Posterior vena cava (tissue), 2 donors: ENCODE data around the gene ECPAS. TPM values are rescaled to one million over a fixed set of nuclear protein-coding genes. Genes with fewer than 3 reads are reported as not detected.
"Not testable (repeated sequence)": the region's sequence is repeated elsewhere in the genome, so short reads cannot be mapped to it uniquely, and the experiment has no call there.

ENCODE experiments used
- DNase-seq: peaks from one replicate; pipeline ENCODE4 v3.0.0-alpha.2; 2020; ENCODE audit warnings: low spot score
- intact Hi-C, 2 donors: fragments of 100-400 bp; cut with DNase I; formaldehyde crosslinking; loops; one replicate each; pipeline versions ENCODE4 v1.14.1 to v1.14.2; 2022 to 2023
- total RNA-seq, 2 donors: library from RNA; stranded (reverse); fragmentation: NEBNext Ultra II Directional; extraction: Animal tissue kit (Norgen Biotek cat#: 25700); gene quantifications; one replicate each; pipeline ENCODE4 v1.2.1, GENCODE V29; 2021
- donor health status: DM: yes; HTN: yes; CAD: no.
- donor health status: DM: yes; HTN: yes; CAD: no.

Gene ECPAS
- total RNA-seq, 2 donors from 2014 or later = 72.0 to 96.6 TPM

DNA sequence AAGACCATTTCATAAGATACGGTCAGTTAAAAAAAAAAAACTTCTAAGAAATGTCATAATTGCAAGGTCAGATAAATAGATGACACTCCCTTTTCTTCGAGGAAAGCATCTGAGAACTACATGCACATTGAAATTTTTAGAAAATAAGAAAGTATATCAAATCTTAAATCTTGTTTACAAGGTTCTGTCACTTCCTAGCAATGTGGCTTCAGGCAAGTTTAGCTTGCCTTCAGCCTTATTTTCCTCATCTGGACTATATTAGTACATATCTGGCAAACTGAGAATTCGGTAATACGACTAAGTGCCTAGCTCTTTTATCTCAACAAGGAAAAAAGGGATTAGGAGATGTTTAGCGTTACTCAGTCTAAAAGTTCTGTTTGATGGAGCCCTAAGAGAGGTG, 121.7 kb downstream of the ECPAS start:
- no peak for DNase-seq
- intact Hi-C loops = no loop called here

DNA sequence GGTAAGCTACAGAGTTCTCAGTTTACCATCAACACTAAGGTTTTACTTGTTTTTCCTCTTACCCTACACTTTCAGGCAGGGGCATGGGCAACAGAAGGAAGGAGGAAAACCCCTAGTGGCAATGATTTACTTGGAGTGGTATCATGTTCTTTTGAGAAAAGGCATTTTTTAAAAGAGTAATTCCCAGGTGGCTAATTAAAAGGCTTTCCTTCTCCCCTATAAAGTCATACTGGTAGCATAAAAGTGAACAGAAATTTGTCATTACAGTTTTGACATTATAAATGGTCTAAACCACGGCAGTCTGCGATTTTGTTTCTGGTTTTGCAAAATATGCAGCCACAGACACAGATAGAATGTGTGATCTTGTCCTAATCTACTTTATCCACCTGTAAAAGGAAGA, 123.3 kb downstream of the ECPAS start:
- intact Hi-C loops = no loop called here
- DNase-seq = no peak

DNA sequence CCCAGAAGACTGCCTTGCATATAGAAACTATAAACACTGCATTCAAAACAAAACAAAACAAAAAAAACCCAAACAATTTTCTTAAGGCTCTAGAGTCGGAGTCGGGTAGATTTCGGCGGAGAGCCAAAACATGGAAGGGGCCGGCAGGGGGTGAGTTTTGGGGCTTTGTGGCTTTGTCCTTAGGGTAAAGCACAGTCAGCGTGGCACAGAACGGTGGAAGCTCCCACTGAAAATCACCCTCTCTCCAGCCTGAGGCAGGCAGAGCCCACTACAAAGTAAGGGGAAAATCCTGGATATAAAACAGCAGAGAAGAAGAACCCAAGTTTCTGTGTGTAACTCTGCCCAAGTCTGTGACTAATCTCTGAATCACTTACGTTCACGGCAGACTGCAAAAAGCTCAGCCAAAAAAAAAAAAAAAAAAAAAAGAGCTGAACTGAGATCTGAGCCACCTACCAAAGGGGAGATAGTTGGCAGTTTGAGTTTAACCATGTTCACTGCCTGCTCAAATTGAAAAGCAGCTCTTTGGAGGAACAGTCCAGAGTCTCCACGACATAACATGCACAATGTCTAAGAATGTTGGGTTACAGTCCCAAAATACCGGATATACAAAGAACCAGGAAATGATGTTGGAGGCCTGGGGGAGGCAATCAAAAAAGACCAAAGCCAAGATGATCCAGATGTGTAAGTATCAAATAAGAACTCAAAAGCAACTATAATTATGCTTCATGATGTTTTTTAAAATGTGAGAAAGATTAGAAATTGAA, 127.5 kb downstream of the ECPAS start:
- intact Hi-C loops = no loop called here

DNA sequence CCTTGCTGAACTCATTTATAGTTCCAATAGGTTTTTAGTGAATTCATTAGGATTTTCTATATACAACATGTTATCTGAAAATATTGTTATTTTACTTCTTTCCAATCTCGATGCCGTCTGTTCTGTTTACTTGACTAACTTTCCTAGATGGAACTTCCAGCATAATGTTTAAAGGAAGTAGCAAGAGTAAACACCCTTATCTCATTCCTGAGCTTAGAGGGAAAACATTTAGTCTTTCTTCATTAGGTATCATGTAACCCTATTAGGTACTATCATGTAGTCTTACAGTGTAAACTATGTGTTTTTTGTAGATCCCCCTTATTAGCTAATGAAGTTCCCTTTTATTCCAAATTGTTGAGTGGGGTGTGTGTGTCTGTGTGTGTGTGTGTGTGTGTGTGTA, 131.6 kb downstream of the ECPAS start:
- DNase-seq = no peak
- intact Hi-C loops = no loop called here

More for the DNA sequence above, 127.5 kb downstream of the ECPAS start:
- no peak for DNase-seq

DNA sequence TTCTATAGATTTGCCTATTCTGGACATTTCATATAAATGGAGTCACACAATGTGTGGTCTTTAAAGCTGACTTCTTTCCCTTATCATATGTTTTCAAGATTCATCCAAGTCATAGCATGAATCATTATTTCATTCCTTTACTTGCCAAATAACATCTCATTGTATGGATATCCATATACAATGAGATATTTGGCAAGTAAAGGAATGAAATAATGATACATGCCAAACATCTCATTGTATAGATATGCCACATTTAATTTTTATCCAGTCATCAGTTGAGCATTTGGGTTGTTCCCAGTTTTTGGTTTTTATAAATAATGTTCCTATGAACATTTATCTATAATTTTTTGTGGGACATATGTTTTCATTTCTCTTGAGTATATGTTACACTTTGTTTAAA, 133.6 kb downstream of the ECPAS start:
- no peak for DNase-seq
- intact Hi-C loops = no loop called here

DNA sequence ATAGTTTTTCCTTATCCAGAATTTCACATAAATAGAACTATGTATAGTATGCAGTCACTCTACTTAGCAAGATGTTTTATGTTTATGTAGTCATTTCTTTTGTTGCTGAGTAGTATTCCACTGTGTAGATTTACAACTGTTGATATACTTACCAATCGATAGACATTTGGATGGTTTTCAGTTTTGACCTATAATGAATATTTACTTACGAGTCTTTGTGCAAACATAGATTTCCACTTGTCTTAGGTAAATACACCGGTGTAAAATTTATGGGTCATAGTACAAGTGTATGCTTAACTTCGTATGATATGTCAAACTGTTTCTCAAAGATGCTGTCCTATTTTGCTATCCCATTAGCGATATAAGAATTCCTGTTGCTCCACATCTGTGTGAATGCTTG, 134.4 kb downstream of the ECPAS start:
- DNase-seq = no peak
- intact Hi-C loops = no loop called here

DNA sequence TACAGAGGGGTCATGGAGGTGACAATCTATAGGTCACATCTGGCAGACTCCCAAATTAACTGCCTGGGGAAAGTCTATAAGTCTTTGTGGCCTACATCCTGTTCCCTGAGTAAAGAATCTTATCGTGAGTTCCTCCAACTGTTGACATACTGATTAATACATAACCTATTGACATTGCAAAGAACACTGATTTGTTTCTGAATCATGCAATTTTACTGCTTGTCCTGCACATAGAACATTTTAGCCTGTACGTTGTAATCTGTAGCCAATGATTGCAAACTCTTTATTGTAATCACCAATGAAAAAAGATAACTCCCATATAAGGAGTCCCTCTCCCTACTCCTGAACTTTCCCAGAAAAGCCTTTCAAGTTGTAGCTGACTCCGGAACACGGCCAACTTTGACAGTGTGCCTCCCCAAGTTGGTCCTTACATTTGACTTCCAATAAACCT, 135.3 kb downstream of the ECPAS start:
- no peak for DNase-seq
- intact Hi-C loops = no loop called here

DNA sequence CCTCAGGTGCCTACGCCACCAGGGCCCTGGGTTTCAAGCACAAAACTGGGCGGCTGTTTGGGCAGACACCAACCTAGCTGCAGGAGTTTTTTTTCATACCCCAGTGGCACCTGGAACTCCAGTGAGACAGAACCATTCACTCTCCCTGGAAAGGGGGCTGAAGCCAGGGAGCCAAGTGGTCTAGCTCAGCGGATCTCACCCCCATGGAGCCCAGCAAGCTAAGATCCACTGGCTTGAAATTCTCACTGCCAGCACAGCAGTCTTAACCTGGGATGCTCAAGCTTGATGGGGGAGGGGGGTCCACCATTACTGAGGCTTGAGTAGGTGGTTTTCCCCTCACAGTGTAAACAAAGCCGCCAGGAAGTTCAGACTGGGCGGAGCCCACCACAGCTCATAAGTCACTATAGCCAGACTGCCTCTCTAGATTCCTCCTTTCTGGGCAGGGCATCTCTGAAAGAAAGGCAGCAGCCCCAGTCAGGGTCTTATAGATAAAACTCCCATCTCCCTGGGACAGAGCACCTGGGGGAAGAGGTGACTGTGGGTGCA, 149.8 kb downstream of the ECPAS start:
- DNase-seq, intact Hi-C loops: not testable (repeated sequence)

DNA sequence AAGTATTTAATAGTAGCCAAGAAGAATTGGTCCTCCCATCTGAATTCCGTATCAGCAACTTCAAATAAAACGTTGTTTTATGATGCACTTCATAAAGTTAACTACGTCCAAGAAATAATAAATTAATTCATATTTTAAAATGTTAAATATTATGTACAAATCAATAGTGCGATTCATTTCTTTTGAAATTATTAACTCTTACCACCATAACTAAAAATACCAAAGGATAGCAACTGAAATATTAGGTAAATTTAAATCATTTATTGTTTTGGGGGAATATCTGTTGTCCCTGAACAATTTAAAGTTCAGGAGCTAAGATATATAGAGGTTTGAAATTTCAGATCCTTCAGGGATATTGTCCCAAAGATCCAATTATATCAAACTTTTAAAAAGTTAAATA, 154.1 kb downstream of the ECPAS start, which contains the start of gene OR2K2:
Gene OR2K2 (minus strand): TSS at position 101 of the 400 bp plus-strand sequence. CDS start 1,791 bp downstream, outside the sequence.
- DNase-seq = no peak
- intact Hi-C loops = no loop called here

DNA sequence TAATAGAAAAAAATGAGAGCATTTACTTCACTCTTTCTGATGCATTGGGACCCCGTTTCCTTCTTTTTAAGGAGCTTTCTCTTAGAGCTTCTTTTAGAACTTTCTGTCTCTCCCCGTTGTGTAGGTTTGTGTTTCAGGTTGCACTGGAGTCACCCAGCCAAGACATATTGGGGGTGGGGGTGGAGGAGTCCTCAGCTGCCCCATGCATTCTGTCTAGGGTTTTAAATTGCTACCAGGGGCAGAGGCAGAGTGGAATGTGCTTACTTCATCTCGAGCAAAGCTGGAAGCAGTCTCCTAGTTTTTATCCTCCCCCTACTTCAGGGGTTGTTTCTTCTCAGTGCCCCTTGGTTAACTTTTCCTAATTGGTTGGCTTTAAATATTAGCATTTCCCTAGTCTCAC, 163.6 kb downstream of the ECPAS start:
- intact Hi-C loops = loop anchor here in 1 of 2 donors (5.0 kb wide), 1 partner anchor 1258 kb away; no protein-coding TSS in a partner anchor
- DNase-seq = no peak

DNA sequence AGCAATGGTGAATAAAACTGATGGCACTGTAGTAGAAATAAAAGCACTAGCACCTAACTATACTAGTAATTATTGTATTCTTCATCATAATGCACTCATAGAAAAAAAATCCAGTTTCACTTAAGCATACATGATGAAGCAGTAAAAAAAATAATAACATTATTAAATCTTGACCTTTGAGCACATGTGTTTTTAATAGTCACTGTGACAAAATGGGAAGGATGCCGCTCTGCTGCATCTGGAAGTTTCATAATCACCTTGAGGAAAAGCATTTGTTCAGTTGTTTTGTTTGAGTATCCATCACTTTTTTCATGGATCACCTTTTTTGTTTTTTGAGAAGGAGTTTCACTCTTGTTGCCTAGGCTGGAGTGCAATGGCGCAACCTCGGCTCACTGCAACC, 167.4 kb downstream of the ECPAS start:
- intact Hi-C loops = no loop called here
- DNase-seq = no peak

Other genes with a start within 250 kb of the ECPAS start
- gene OR2K2, start 154.2 kb downstream of the ECPAS start, total RNA-seq = not detected
- gene ZNF483, start 40.8 kb upstream of the ECPAS start, total RNA-seq = 1 to 10 TPM; 6.9 to 8.8 TPM
- 10 to 100 TPM; 20.3 to 30.9 TPM for gene PTGR1, start 115.3 kb upstream of the ECPAS start, total RNA-seq
- gene DNAJC25, start 147.0 kb upstream of the ECPAS start, total RNA-seq = 1 to 10 TPM; 7.2 to 8.1 TPM
- gene GNG10, start 177.2 kb upstream of the ECPAS start, total RNA-seq = 10 to 100 TPM; 49.9 to 51.8 TPM